Ovary (tissue), 3 donors: ENCODE results near the gene YKT6.

ENCODE experiments used
- CTCF ChIP-seq, 3 donors: fragments of 450-650 bp in 2 of 3; fragments of 200-600 bp in 1 of 3; IDR thresholded peaks; one replicate each; pipeline versions ENCODE4 v1.5.1 to v1.8.0; 2016 to 2022; ENCODE audit warnings: antibody characterized with exemption in 3 of 3, mild to moderate bottlenecking in 1 of 3
- POLR2A ChIP-seq: fragments of 450-650 bp; IDR thresholded peaks from one replicate; pipeline ENCODE4 v1.6.1; 2017; ENCODE audit warnings: antibody characterized with exemption, mild to moderate bottlenecking, moderate library complexity
- donor health status: DM: no; HTN: no; CAD: no.

- TF ChIP-seq POLR2A (no peak), CTCF (IDR thresholded peaks at IDR 0.05) (no peak)
These were observed 28.4 kb upstream of the YKT6 start for GRCh38 chr7:44172352-44172751.
